CD4-positive, alpha-beta T cell treated with Interleukin-17A for 4 hours (primary cell): ENCODE measurements around the gene RECQL5.

ENCODE experiments used
- DNase-seq: peaks from one replicate; pipeline ENCODE4 v3.0.0-alpha.2; 2020; ENCODE audit warnings: mixed read lengths

Gene RECQL5

GRCh38 chr17:75666959-75667790 is at the start of gene RECQL5, which contains the start of gene SAP30BP:
Gene RECQL5, minus strand, starts transcription at chr17:75667154. Its CDS starts 597 bp downstream, at chr17:75666557.
Gene SAP30BP, plus strand, starts transcription at chr17:75667338. Its CDS starts 35 bp downstream, at chr17:75667373.
- peak; percentile 97 for DNase-seq

- no peak for DNase-seq
Measured at GRCh38 chr17:75712446-75712845, 45.5 kb upstream of the RECQL5 start.

- no peak for DNase-seq
Measured at GRCh38 chr17:75707079-75707571, 40.2 kb upstream of the RECQL5 start.

- no peak for DNase-seq
Measured at GRCh38 chr17:75706042-75706728, 39.2 kb upstream of the RECQL5 start.

- DNase-seq: no peak
Measured at GRCh38 chr17:75704963-75705875, 38.3 kb upstream of the RECQL5 start.

- DNase-seq: no peak
Measured at GRCh38 chr17:75703591-75703990, 36.6 kb upstream of the RECQL5 start.

GRCh38 chr17:75703191-75703590 is 36.2 kb upstream of the RECQL5 start:
- no peak for DNase-seq

- no peak for DNase-seq
Measured at GRCh38 chr17:75701288-75701687, 34.3 kb upstream of the RECQL5 start.

GRCh38 chr17:75698659-75699058 is 31.7 kb upstream of the RECQL5 start:
- no peak for DNase-seq

- DNase-seq: no peak
Measured at GRCh38 chr17:75697651-75698291, 30.8 kb upstream of the RECQL5 start.

- DNase-seq: no peak
Measured at GRCh38 chr17:75695830-75696271, 28.9 kb upstream of the RECQL5 start.

- no peak for DNase-seq
Measured at GRCh38 chr17:75695141-75695829, 28.3 kb upstream of the RECQL5 start.

- DNase-seq: no peak
Measured at GRCh38 chr17:75694536-75694935, 27.6 kb upstream of the RECQL5 start.

GRCh38 chr17:75693500-75694481 is 26.8 kb upstream of the RECQL5 start:
- DNase-seq: no peak

- DNase-seq: no peak
Measured at GRCh38 chr17:75692976-75693375, 26.0 kb upstream of the RECQL5 start.

GRCh38 chr17:75691801-75692626 is 25.1 kb upstream of the RECQL5 start:
- no peak for DNase-seq

- DNase-seq: peak; percentile 39
Measured at GRCh38 chr17:75691371-75691791, 24.4 kb upstream of the RECQL5 start.

- peak; percentile 71 for DNase-seq
Measured at GRCh38 chr17:75689441-75689873, 22.5 kb upstream of the RECQL5 start.

- no peak for DNase-seq
Measured at GRCh38 chr17:75688209-75688825, 21.4 kb upstream of the RECQL5 start.
